Endodermal cell (in vitro differentiated cells): Measurements from ENCODE around the gene HID1. TPM values are rescaled to one million over a fixed set of nuclear protein-coding genes. Genes with fewer than 3 reads are reported as not detected.

Experiments
- DNase-seq: peaks from one replicate; pipeline ENCODE4 v3.0.0-alpha.2; 2017
- H3K27ac ChIP-seq: 2 replicates; pipeline ENCODE4 v1.5.1; 2013; ENCODE audit warnings: mild to moderate bottlenecking, low read depth, low read length, moderate library complexity
- H3K27me3 ChIP-seq: 2 replicates; pipeline ENCODE4 v1.6.1; 2013; ENCODE audit warnings: mild to moderate bottlenecking, low read length, moderate library complexity; ENCODE audit not compliant: insufficient read depth, control insufficient read depth, poor library complexity, severe bottlenecking
- H3K36me3 ChIP-seq: 2 replicates; pipeline ENCODE4 v1.7.0; 2013; ENCODE audit warnings: mild to moderate bottlenecking, low read length, moderate library complexity; ENCODE audit not compliant: control insufficient read depth, insufficient read depth
- H3K4me1 ChIP-seq: one replicate; pipeline ENCODE4 v1.7.0; 2013; ENCODE audit warnings: low read length; ENCODE audit not compliant: control insufficient read depth, insufficient read depth
- H3K4me3 ChIP-seq: 2 replicates; pipeline ENCODE4 v1.5.1; 2013; ENCODE audit warnings: mild to moderate bottlenecking, low read length, moderate library complexity
- H3K9ac ChIP-seq: 2 replicates; pipeline ENCODE4 v1.6.1; 2013; ENCODE audit warnings: mild to moderate bottlenecking, low read length, moderate library complexity; ENCODE audit not compliant: poor library complexity, severe bottlenecking; ENCODE audit errors: extremely low read depth
- H3K9me3 ChIP-seq: 2 replicates; pipeline ENCODE4 v1.6.1; 2013; ENCODE audit warnings: mild to moderate bottlenecking, low read length, moderate library complexity; ENCODE audit not compliant: control insufficient read depth
- H3K27ac Mint-ChIP-seq: 2 replicates; pipeline ENCODE4 v1.8.0; 2020; ENCODE audit warnings: mixed read lengths
- H3K27me3 Mint-ChIP-seq: 2 replicates; pipeline ENCODE4 v1.8.0; 2021; ENCODE audit warnings: mild to moderate bottlenecking, mixed read lengths; ENCODE audit not compliant: insufficient read depth
- H3K36me3 Mint-ChIP-seq: 2 replicates; pipeline ENCODE4 v1.8.0; 2020; ENCODE audit warnings: low read depth, mixed read lengths
- H3K4me1 Mint-ChIP-seq: 2 replicates; pipeline ENCODE4 v1.8.0; 2020; ENCODE audit warnings: mixed read lengths
- H3K4me3 Mint-ChIP-seq: 2 replicates; pipeline ENCODE4 v1.8.0; 2020; ENCODE audit warnings: mild to moderate bottlenecking, moderate library complexity, mixed read lengths
- H3K9me3 Mint-ChIP-seq: 2 replicates; pipeline ENCODE4 v1.8.0; 2020; ENCODE audit warnings: mild to moderate bottlenecking, mixed read lengths
- WGBS, 2 experiments: methylation state at CpG; one replicate each; pipeline versions ENCODE4 v1.1.5 to v1.1.7; 2013; ENCODE audit warnings: missing lambda C conversion rate in 2 of 2, mixed read lengths in 1 of 2; ENCODE audit not compliant: insufficient coverage in 1 of 2, insufficient read length in 1 of 2; 5-methylcytosine and 5-hydroxymethylcytosine counted together
- total RNA-seq, 2 donors: library from RNA; stranded (reverse); fragmentation: NEBNext Ultra II Directional in 1 of 2; extraction: Animal tissue kit (Norgen Biotek cat#: 25700) in 1 of 2; gene quantifications; 2 replicates in 1 of 2; 3 replicates in 1 of 2; pipeline ENCODE4 v1.2.1, GENCODE V29; 2021
- TF ChIP-seq, protein P1 (sequence below): fragments of 200-600 bp; sonication (generic); conservative IDR thresholded peaks from 2 replicates; pipeline ENCODE4 v1.5.0; 2021; ENCODE audit warnings: antibody characterized with exemption, mild to moderate bottlenecking

The HID1 gene
- total RNA-seq, 2 donors from 2014 or later, result 7.6 to 11.4 TPM

DNA sequence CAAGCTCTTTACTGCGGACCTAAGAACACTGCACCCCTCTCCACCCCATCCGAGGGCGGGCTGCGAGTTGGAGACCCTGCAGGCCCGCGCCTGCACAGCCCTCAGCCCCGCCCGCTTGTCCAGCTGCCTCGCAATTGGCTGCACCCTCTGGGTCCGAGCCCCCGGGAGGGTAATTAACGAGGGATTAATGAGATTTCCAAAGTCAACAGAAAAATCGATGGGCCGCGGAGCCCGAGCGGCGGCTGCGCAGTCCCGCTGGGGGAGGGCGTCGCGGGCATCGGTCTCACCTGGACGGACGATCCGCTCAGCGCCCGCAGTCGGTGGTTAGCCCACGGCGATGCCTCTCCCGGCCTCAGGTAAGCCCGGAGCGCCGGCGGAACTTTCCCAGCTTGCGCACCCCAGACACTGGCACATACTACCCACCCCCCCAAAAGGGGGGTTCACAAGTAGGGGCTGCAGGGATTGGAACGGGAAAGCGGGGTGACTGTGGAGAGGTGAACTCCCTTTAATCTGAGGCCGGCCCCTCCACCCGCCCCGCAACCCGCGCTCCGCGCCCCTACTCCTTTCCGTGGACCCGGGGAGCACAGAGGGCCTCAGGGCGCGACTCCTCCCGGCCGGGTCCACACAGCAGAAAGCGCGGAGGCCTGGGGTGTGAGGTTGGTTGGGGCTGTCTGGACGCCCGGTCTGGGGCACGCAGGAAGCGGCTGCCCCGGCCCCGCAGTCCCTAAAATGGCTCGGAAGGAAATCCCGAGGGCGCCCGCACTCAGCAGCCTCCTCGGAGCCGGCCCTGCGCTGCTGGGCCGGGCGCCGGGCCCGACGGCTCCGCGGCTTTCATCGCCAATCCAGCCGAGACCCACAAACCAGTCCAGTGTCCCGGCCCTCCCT, 36.7 kb downstream of the HID1 start, which contains the start of gene OTOP3:
OTOP3 (plus strand) TSS at position 314 of the 885 bp plus-strand sequence; CDS start at position 338, 24 bp downstream.
- DNase-seq, result peak; percentile 82

DNA sequence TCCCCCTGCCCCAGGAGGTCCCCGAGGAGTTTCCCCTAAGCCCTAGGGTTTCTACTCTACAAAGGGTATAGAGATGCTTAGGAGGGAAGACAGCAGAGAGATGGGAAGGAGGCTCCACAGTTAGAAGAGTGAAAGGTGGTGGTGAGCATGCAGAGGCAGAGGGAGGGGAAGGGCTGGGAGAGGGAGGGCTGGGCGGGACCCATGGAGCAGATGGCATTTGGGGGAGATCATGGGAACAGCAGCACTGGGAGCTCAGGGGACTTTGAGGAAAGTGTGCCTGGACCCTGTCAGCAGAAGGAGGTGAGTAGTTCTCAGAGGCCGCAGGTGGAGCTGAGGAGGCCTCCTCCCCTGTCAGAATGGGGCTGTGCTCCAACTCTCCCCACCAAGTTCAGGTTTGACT, 37.5 kb downstream of the HID1 start:
- Mint-ChIP-seq H3K4me3 (peak overlapping the region; percentile 35), H3K9me3 (no peaks in the 10 kb centered on the region), H3K27me3 (peaks cover 87% of the 10 kb centered on the region), H3K4me1 (peaks cover 3% of the 10 kb centered on the region), H3K36me3 (no peaks in the 10 kb centered on the region), H3K27ac (no peak overlapping the region)
- H3K36me3 ChIP-seq, result no peaks in the 10 kb centered on the region
- TF ChIP-seq, protein P1, sequence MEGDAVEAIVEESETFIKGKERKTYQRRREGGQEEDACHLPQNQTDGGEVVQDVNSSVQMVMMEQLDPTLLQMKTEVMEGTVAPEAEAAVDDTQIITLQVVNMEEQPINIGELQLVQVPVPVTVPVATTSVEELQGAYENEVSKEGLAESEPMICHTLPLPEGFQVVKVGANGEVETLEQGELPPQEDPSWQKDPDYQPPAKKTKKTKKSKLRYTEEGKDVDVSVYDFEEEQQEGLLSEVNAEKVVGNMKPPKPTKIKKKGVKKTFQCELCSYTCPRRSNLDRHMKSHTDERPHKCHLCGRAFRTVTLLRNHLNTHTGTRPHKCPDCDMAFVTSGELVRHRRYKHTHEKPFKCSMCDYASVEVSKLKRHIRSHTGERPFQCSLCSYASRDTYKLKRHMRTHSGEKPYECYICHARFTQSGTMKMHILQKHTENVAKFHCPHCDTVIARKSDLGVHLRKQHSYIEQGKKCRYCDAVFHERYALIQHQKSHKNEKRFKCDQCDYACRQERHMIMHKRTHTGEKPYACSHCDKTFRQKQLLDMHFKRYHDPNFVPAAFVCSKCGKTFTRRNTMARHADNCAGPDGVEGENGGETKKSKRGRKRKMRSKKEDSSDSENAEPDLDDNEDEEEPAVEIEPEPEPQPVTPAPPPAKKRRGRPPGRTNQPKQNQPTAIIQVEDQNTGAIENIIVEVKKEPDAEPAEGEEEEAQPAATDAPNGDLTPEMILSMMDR, result no peak
- peaks cover 90% of the 10 kb centered on the region for H3K27me3 ChIP-seq
- no peak for DNase-seq
- H3K4me3 ChIP-seq, result no peak overlapping the region
- WGBS, 2 experiments, result 69 to 86% methylated on average over 2 to 3 of the region's 3 CpGs
- H3K9ac ChIP-seq, result no peak overlapping the region
- no peaks in the 10 kb centered on the region for H3K4me1 ChIP-seq
- H3K27ac ChIP-seq, result no peak overlapping the region
- no peaks in the 10 kb centered on the region for H3K9me3 ChIP-seq

More for the DNA sequence above, 36.7 kb downstream of the HID1 start, which contains the start of gene OTOP3:
- Histone ChIP-seq H3K36me3 (no peaks in the 10 kb centered on the region), H3K4me1 (no peaks in the 10 kb centered on the region), H3K9me3 (no peaks in the 10 kb centered on the region), H3K27ac (no peak within 1 kb of the TSS), H3K27me3 (peaks cover 96% of the 10 kb centered on the region), H3K9ac (no peak within 1 kb of the TSS), H3K4me3 (no peak within 1 kb of the TSS)
- H3K4me1 Mint-ChIP-seq, result peaks cover 3% of the 10 kb centered on the region
- H3K4me3 Mint-ChIP-seq, result peak within 1 kb of the TSS; percentile 35
- TF ChIP-seq, protein P1, result no peak
- 9 to 16% methylated on average over 13 to 77 of the region's 78 CpGs for WGBS, 2 experiments
- H3K27ac Mint-ChIP-seq, result no peak within 1 kb of the TSS
- H3K9me3 Mint-ChIP-seq, result no peaks in the 10 kb centered on the region
- no peaks in the 10 kb centered on the region for H3K36me3 Mint-ChIP-seq
- peaks cover 87% of the 10 kb centered on the region for H3K27me3 Mint-ChIP-seq

DNA sequence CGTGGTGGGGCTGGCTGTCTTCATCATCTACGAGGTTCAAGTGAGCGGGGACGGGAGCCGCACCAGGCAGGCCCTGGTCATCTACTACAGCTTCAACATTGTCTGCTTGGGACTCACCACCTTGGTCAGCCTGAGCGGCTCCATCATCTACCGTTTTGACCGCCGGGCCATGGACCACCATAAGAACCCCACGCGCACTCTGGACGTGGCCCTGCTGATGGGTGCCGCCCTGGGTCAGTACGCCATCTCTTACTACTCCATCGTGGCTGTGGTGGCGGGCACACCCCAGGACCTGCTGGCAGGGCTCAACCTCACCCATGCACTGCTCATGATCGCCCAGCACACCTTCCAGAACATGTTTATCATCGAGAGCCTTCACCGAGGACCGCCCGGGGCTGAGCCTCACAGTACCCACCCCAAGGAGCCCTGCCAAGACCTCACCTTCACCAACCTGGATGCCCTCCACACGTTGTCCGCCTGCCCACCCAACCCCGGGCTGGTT, 42.0 kb downstream of the HID1 start:
- H3K27me3 ChIP-seq, result peaks cover 84% of the 10 kb centered on the region

More for the DNA sequence above, 42.0 kb downstream of the HID1 start:
- Histone ChIP-seq H3K4me3 (no peak overlapping the region), H3K9ac (no peak overlapping the region), H3K27ac (no peak overlapping the region), H3K4me1 (no peaks in the 10 kb centered on the region), H3K36me3 (no peaks in the 10 kb centered on the region), H3K9me3 (no peaks in the 10 kb centered on the region)
- H3K27me3 Mint-ChIP-seq, result peaks cover 87% of the 10 kb centered on the region
- TF ChIP-seq, protein P1, result no peak
- no peak for DNase-seq
- H3K27ac Mint-ChIP-seq, result no peak overlapping the region
- WGBS, 2 experiments, result 93 to 94% methylated on average over 16 to 24 of the region's 24 CpGs
- H3K36me3 Mint-ChIP-seq, result no peaks in the 10 kb centered on the region
- no peak overlapping the region for H3K4me3 Mint-ChIP-seq
- H3K9me3 Mint-ChIP-seq, result no peaks in the 10 kb centered on the region
- peaks cover 3% of the 10 kb centered on the region for H3K4me1 Mint-ChIP-seq
